HEK293 (cell line): ENCODE results near the gene SLC26A8.
A peak's percentile ranks its signal among the peaks of the same experiment; 100 is the strongest.

Experiments used
- BCL11B ChIP-seq: fragments of 450-650 bp; formaldehyde crosslinking; IDR thresholded peaks from 2 replicates; pipeline ENCODE4 v1.5.1; 2016; ENCODE audit warnings: low read depth, missing biosample characterization, missing genetic modification characterization
- GFI1B ChIP-seq: fragments of 450-650 bp; formaldehyde crosslinking; IDR thresholded peaks from 2 replicates; pipeline ENCODE4 v1.5.1; 2016; ENCODE audit warnings: missing biosample characterization, missing genetic modification characterization
- GLI2 ChIP-seq: fragments of 450-650 bp; formaldehyde crosslinking; IDR thresholded peaks from 2 replicates; pipeline ENCODE4; 2017; ENCODE audit warnings: missing biosample characterization, missing genetic modification characterization, low read depth, borderline replicate concordance
- KLF7 ChIP-seq: fragments of 450-650 bp; formaldehyde crosslinking; IDR thresholded peaks from 2 replicates; pipeline ENCODE4 v1.5.1; 2016; ENCODE audit warnings: missing biosample characterization, missing genetic modification characterization, borderline replicate concordance
- KLF8 ChIP-seq: fragments of 450-650 bp; formaldehyde crosslinking; IDR thresholded peaks from 2 replicates; pipeline ENCODE4 v1.5.1; 2016; ENCODE audit warnings: missing biosample characterization, missing genetic modification characterization
- SCRT1 ChIP-seq: fragments of 450-650 bp; formaldehyde crosslinking; IDR thresholded peaks from 2 replicates; pipeline ENCODE4 v1.5.1; 2016; ENCODE audit warnings: missing biosample characterization, missing genetic modification characterization, borderline replicate concordance
- SETDB1 ChIP-seq: IDR thresholded peaks from one replicate; pipeline ENCODE4 v1.6.1; 2017; ENCODE audit warnings: mild to moderate bottlenecking, low read length, moderate library complexity, mixed read lengths; ENCODE audit not compliant: insufficient read length
- SP3 ChIP-seq: fragments of 450-650 bp; formaldehyde crosslinking; IDR thresholded peaks from 2 replicates; pipeline ENCODE4 v1.5.1; 2016; ENCODE audit warnings: missing biosample characterization, missing genetic modification characterization
- TRIM28 ChIP-seq: IDR thresholded peaks from 2 replicates; pipeline ENCODE4 v1.6.1; 2011; ENCODE audit warnings: low read length, control low read depth, borderline replicate concordance
- WT1 ChIP-seq: fragments of 450-650 bp; formaldehyde crosslinking; IDR thresholded peaks from 2 replicates; pipeline ENCODE4 v1.5.1; 2016; ENCODE audit warnings: missing biosample characterization, missing genetic modification characterization
- ZBTB7A ChIP-seq: fragments of 450-650 bp; formaldehyde crosslinking; IDR thresholded peaks from 2 replicates; pipeline ENCODE4 v1.5.1; 2016; ENCODE audit warnings: low read depth, missing biosample characterization, missing genetic modification characterization
- ZFP69B ChIP-seq: fragments of 450-650 bp; formaldehyde crosslinking; IDR thresholded peaks from 2 replicates; pipeline ENCODE4 v1.5.1; 2016; ENCODE audit warnings: missing biosample characterization, missing genetic modification characterization
- ZNF112 ChIP-seq: fragments of 450-650 bp; formaldehyde crosslinking; IDR thresholded peaks from 2 replicates; pipeline ENCODE4 v1.5.0; 2017; ENCODE audit warnings: missing biosample characterization, missing genetic modification characterization
- ZNF121 ChIP-seq: fragments of 450-650 bp; formaldehyde crosslinking; IDR thresholded peaks from 2 replicates; pipeline ENCODE4 v1.5.1; 2016; ENCODE audit warnings: missing biosample characterization, missing genetic modification characterization
- ZNF16 ChIP-seq: fragments of 450-650 bp; formaldehyde crosslinking; IDR thresholded peaks from 2 replicates; pipeline ENCODE4 v1.5.1; 2016; ENCODE audit warnings: low read depth, missing biosample characterization, missing genetic modification characterization
- ZNF184 ChIP-seq: fragments of 450-650 bp; IDR thresholded peaks from 2 replicates; pipeline ENCODE4 v1.5.1; 2018; ENCODE audit warnings: missing biosample characterization, mild to moderate bottlenecking, missing genetic modification characterization
- ZNF19 ChIP-seq: fragments of 450-650 bp; formaldehyde crosslinking; IDR thresholded peaks from 2 replicates; pipeline ENCODE4; 2016; ENCODE audit warnings: missing biosample characterization, missing genetic modification characterization, low read depth
- ZNF2 ChIP-seq: fragments of 450-650 bp; formaldehyde crosslinking; IDR thresholded peaks from 2 replicates; pipeline ENCODE4 v1.5.1; 2016; ENCODE audit warnings: missing biosample characterization, missing genetic modification characterization
- ZNF211 ChIP-seq: fragments of 450-650 bp; formaldehyde crosslinking; IDR thresholded peaks from 2 replicates; pipeline ENCODE4 v1.5.1; 2016; ENCODE audit warnings: low read depth, missing biosample characterization, missing genetic modification characterization
- ZNF239 ChIP-seq: fragments of 450-650 bp; formaldehyde crosslinking; IDR thresholded peaks from 2 replicates; pipeline ENCODE4 v1.5.1; 2016; ENCODE audit warnings: missing biosample characterization, missing genetic modification characterization
- ZNF24 ChIP-seq: fragments of 450-650 bp; formaldehyde crosslinking; IDR thresholded peaks from 2 replicates; pipeline ENCODE4 v1.5.1; 2016; ENCODE audit warnings: missing biosample characterization, missing genetic modification characterization
- ZNF248 ChIP-seq: fragments of 450-650 bp; formaldehyde crosslinking; IDR thresholded peaks from 2 replicates; pipeline ENCODE4 v1.5.1; 2017; ENCODE audit warnings: missing biosample characterization, missing genetic modification characterization
- ZNF391 ChIP-seq: fragments of 450-650 bp; formaldehyde crosslinking; IDR thresholded peaks from 2 replicates; pipeline ENCODE4 v1.5.1; 2016; ENCODE audit warnings: low read depth, missing biosample characterization, missing genetic modification characterization, borderline replicate concordance
- ZNF394 ChIP-seq: fragments of 450-650 bp; formaldehyde crosslinking; IDR thresholded peaks from 2 replicates; pipeline ENCODE4 v1.5.1; 2016; ENCODE audit warnings: missing biosample characterization, missing genetic modification characterization, mild to moderate bottlenecking, moderate library complexity, borderline replicate concordance
- ZNF433 ChIP-seq: fragments of 450-650 bp; formaldehyde crosslinking; IDR thresholded peaks from 2 replicates; pipeline ENCODE4 v1.5.1; 2016; ENCODE audit warnings: missing biosample characterization, missing genetic modification characterization, low read depth
- ZNF473 ChIP-seq: fragments of 450-650 bp; formaldehyde crosslinking; IDR thresholded peaks from 2 replicates; pipeline ENCODE4 v1.5.1; 2017; ENCODE audit warnings: missing biosample characterization, missing genetic modification characterization
- ZNF501 ChIP-seq: fragments of 450-650 bp; formaldehyde crosslinking; IDR thresholded peaks from 2 replicates; pipeline ENCODE4 v1.5.1; 2016; ENCODE audit warnings: missing biosample characterization, missing genetic modification characterization
- ZNF530 ChIP-seq: fragments of 450-650 bp; formaldehyde crosslinking; IDR thresholded peaks from 2 replicates; pipeline ENCODE4 v1.5.1; 2016; ENCODE audit warnings: low read depth, missing biosample characterization, missing genetic modification characterization
- ZNF544 ChIP-seq: fragments of 450-650 bp; formaldehyde crosslinking; IDR thresholded peaks from 2 replicates; pipeline ENCODE4 v1.5.0; 2017; ENCODE audit warnings: missing biosample characterization, missing genetic modification characterization
- ZNF600 ChIP-seq: fragments of 450-650 bp; formaldehyde crosslinking; IDR thresholded peaks from 2 replicates; pipeline ENCODE4 v1.5.1; 2016; ENCODE audit warnings: missing biosample characterization, missing genetic modification characterization
- ZNF658 ChIP-seq: fragments of 450-650 bp; formaldehyde crosslinking; IDR thresholded peaks from 2 replicates; pipeline ENCODE4; 2016; ENCODE audit warnings: missing biosample characterization, missing genetic modification characterization
- ZNF768 ChIP-seq: fragments of 450-650 bp; formaldehyde crosslinking; IDR thresholded peaks from 2 replicates; pipeline ENCODE4 v1.5.1; 2018; ENCODE audit warnings: missing biosample characterization, mild to moderate bottlenecking, missing genetic modification characterization
- ZNF785 ChIP-seq: fragments of 450-650 bp; formaldehyde crosslinking; IDR thresholded peaks from 2 replicates; pipeline ENCODE4 v1.5.1; 2016; ENCODE audit warnings: missing biosample characterization, missing genetic modification characterization
- ZNF830 ChIP-seq: fragments of 450-650 bp; IDR thresholded peaks from 2 replicates; pipeline ENCODE4 v1.5.0; 2018; ENCODE audit warnings: missing biosample characterization, missing genetic modification characterization, low read depth, mild to moderate bottlenecking, moderate library complexity
- ZXDB ChIP-seq: fragments of 450-650 bp; formaldehyde crosslinking; IDR thresholded peaks from 2 replicates; pipeline ENCODE4 v1.5.1; 2016; ENCODE audit warnings: missing biosample characterization, missing genetic modification characterization
- TF ChIP-seq, protein P1 (sequence below): fragments of 450-650 bp; formaldehyde crosslinking; IDR thresholded peaks from 2 replicates; pipeline ENCODE4 v1.5.1; 2017; ENCODE audit warnings: missing biosample characterization, missing genetic modification characterization
- TF ChIP-seq, protein P2 (sequence below): fragments of 450-650 bp; formaldehyde crosslinking; IDR thresholded peaks from 2 replicates; pipeline ENCODE4 v1.5.1; 2016; ENCODE audit warnings: missing biosample characterization, missing genetic modification characterization
- TF ChIP-seq, protein P3 (sequence below): fragments of 450-650 bp; formaldehyde crosslinking; IDR thresholded peaks from 2 replicates; pipeline ENCODE4 v1.5.1; 2016; ENCODE audit warnings: missing biosample characterization, missing genetic modification characterization, borderline replicate concordance

SLC26A8 gene

DNA sequence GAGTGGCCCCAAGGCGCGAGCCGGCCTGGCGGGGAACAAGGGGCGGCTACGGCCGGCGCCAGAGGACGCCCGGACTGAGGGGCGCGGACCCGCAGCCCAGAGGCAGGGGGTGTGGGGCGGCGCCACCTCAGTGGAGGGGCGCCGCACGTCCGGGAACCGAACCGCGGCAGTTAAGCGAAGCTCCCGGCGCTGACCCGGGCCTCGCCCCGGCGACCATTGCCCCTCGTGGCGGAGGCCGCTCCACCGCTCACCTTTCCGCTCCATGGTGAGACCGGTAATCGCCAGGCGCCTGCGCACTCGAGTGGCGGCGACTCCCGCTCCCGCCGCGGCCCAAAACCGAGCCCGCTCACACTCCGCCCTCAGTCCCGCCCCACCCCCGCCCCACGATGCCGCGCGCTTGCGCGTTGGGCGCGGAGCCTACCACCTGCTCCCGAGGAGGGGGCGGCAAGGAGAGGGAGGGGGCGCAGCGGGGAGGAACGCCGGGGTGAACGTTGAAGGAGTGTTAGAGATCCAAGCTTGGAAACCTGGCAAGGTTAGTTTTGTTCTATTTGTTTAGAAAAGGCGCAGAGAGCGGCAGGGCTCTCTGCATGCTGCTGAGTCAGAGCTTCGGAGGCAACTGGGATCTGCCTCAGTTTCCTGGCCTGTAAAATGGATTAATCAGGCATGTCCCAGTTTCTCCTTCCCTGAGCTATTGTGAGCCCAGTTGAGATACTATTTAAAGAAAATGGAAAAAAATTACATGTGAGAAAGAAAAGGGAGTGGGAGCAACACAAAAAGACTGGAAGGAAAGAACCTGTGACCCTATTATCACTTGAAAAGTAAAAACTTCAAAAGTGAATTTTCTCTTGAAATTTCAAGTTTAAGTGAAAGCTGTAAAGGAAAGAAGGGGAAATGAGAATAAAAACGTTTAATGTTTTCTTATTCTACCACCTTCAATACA, 103.4 kb downstream of the SLC26A8 start, which contains the start of gene SRPK1 (continued):
- TF ChIP-seq ZNF239 (tag by site-specific recombination) (no peak), KLF7 (no peak), ZNF530 (tag by site-specific recombination) (no peak), ZXDB (tag by site-specific recombination) (peak; percentile 66; the same call in 1 of the 2 replicates), ZNF394 (tag by site-specific recombination) (no peak), ZNF248 (tag by site-specific recombination) (no peak), ZNF211 (no peak), ZNF830 (tag by site-specific recombination) (no peak), ZNF19 (tag by site-specific recombination) (no peak), GFI1B (no peak), ZNF785 (tag by site-specific recombination) (no peak), ZFP69B (tag by site-specific recombination) (0 out of 2 replicates have a peak, but pooled peaks have one; percentile 23), TRIM28 (no peak), ZNF391 (no peak), ZNF112 (no peak), ZNF24 (tag by site-specific recombination) (no peak), GLI2 (tag by site-specific recombination) (no peak), ZNF184 (tag by site-specific recombination) (0 out of 2 replicates have a peak, but pooled peaks have one; percentile 44), ZNF658 (tag by site-specific recombination) (no peak), KLF8 (tag by site-specific recombination) (peak; percentile 91), BCL11B (tag by site-specific recombination) (no peak), ZNF2 (tag by site-specific recombination) (no peak), ZNF433 (no peak), ZNF768 (tag by site-specific recombination) (no peak), SP3 (tag by site-specific recombination) (peak; percentile 93), ZNF501 (tag by site-specific recombination) (0 out of 2 replicates have a peak, but pooled peaks have one; percentile 59), WT1 (tag by site-specific recombination) (peak; percentile 48; the same call in 1 of the 2 replicates), ZNF473 (tag by site-specific recombination) (no peak), ZBTB7A (tag by site-specific recombination) (peak; percentile 39; the same call in 1 of the 2 replicates), ZNF121 (tag by site-specific recombination) (no peak), SETDB1 (no peak), ZNF600 (tag by site-specific recombination) (no peak), ZNF544 (no peak), ZNF16 (no peak), SCRT1 (tag by site-specific recombination) (no peak)
- TF ChIP-seq, protein P1, sequence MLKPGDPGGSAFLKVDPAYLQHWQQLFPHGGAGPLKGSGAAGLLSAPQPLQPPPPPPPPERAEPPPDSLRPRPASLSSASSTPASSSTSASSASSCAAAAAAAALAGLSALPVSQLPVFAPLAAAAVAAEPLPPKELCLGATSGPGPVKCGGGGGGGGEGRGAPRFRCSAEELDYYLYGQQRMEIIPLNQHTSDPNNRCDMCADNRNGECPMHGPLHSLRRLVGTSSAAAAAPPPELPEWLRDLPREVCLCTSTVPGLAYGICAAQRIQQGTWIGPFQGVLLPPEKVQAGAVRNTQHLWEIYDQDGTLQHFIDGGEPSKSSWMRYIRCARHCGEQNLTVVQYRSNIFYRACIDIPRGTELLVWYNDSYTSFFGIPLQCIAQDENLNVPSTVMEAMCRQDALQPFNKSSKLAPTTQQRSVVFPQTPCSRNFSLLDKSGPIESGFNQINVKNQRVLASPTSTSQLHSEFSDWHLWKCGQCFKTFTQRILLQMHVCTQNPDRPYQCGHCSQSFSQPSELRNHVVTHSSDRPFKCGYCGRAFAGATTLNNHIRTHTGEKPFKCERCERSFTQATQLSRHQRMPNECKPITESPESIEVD (tag by site-specific recombination): no peak
- TF ChIP-seq, protein P2, sequence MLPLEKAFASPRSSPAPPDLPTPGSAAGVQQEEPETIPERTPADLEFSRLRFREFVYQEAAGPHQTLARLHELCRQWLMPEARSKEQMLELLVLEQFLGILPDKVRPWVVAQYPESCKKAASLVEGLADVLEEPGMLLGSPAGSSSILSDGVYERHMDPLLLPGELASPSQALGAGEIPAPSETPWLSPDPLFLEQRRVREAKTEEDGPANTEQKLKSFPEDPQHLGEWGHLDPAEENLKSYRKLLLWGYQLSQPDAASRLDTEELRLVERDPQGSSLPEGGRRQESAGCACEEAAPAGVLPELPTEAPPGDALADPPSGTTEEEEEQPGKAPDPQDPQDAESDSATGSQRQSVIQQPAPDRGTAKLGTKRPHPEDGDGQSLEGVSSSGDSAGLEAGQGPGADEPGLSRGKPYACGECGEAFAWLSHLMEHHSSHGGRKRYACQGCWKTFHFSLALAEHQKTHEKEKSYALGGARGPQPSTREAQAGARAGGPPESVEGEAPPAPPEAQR (tag by site-specific recombination): no peak
- TF ChIP-seq, protein P3, sequence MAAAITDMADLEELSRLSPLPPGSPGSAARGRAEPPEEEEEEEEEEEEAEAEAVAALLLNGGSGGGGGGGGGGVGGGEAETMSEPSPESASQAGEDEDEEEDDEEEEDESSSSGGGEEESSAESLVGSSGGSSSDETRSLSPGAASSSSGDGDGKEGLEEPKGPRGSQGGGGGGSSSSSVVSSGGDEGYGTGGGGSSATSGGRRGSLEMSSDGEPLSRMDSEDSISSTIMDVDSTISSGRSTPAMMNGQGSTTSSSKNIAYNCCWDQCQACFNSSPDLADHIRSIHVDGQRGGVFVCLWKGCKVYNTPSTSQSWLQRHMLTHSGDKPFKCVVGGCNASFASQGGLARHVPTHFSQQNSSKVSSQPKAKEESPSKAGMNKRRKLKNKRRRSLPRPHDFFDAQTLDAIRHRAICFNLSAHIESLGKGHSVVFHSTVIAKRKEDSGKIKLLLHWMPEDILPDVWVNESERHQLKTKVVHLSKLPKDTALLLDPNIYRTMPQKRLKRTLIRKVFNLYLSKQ (tag by site-specific recombination): no peak
